SK-N-SH (cell line): ENCODE data around the gene GPR63. TPM values are rescaled to one million over a fixed set of nuclear protein-coding genes. Genes with fewer than 3 reads are reported as not detected.

Experiments
- CTCF ChIA-PET: fragments of 300-600, 350-600 bp; formaldehyde crosslinking; extraction: SDS; loops from one replicate; lab custom pipeline; 2021; lab: Yijun Ruan, JAX
- POLR2A ChIA-PET: fragments of 350-600 bp; sonication (Branson Sonifier 250); formaldehyde crosslinking; extraction: SDS; loops from one replicate; lab custom pipeline; 2020; ENCODE audit warnings: antibody characterized with exemption, inconsistent platforms; lab: Yijun Ruan, JAX
- DNase-seq: peaks from one replicate; pipeline ENCODE4 v3.0.0; 2012
- H2AFZ ChIP-seq: fragments of 200-600 bp; sonication (generic); 2 replicates; pipeline ENCODE4 v1.8.1; 2016; ENCODE audit warnings: antibody characterized with exemption, mild to moderate bottlenecking, low read depth
- H3F3A ChIP-seq: fragments of 200-600 bp; sonication (generic); replicated peaks from 2 replicates; pipeline ENCODE3; 2016; ENCODE audit warnings: antibody characterized with exemption, mild to moderate bottlenecking; ENCODE audit not compliant: insufficient read depth
- H3K27ac ChIP-seq, 2 experiments: fragments of 200-500 bp in 1 of 2; fragments of 200-600 bp in 1 of 2; sonication (Bioruptor generic) in 1 of 2; sonication (generic), shearing (Covaris generic) in 1 of 2; 2 replicates each; pipeline versions ENCODE4 v1.5.1 to v1.6.1; 2014 to 2016; ENCODE audit warnings: low read depth in 2 of 2, inconsistent platforms in 1 of 2, low read length in 1 of 2, mild to moderate bottlenecking in 1 of 2, mixed read lengths in 1 of 2
- H3K27me3 ChIP-seq: fragments of 200-600 bp; sonication (generic), shearing (Covaris generic); 2 replicates; pipeline ENCODE4 v1.6.1; 2016; ENCODE audit warnings: mixed run types; ENCODE audit not compliant: insufficient read depth
- H3K36me3 ChIP-seq, 2 experiments: fragments of 200-500 bp in 1 of 2; fragments of 200-600 bp in 1 of 2; sonication (Bioruptor generic) in 1 of 2; sonication (generic) in 1 of 2; replicated peaks in 1 of 2; 2 replicates each; pipeline versions ENCODE3 to v1.5.1; 2014 to 2016; ENCODE audit warnings: low read length in 1 of 2, mild to moderate bottlenecking in 1 of 2; ENCODE audit not compliant: insufficient read depth in 2 of 2, control insufficient read depth in 1 of 2
- H3K4me1 ChIP-seq, 2 experiments: fragments of 200-500 bp in 1 of 2; fragments of 200-600 bp in 1 of 2; sonication (Bioruptor generic) in 1 of 2; sonication (generic), shearing (Covaris generic) in 1 of 2; 2 replicates each; pipeline versions ENCODE4 v1.5.1 to v1.6.1; 2014 to 2016; ENCODE audit warnings: low read depth in 1 of 2, low read length in 1 of 2, mixed run types in 1 of 2; ENCODE audit not compliant: insufficient read depth in 2 of 2, control insufficient read depth in 1 of 2
- H3K4me2 ChIP-seq: fragments of 200-600 bp; sonication (generic), shearing (Covaris generic); 2 replicates; pipeline ENCODE4 v1.6.1; 2017; ENCODE audit warnings: mixed run types
- H3K4me3 ChIP-seq, 2 experiments: fragments of 200-500 bp in 1 of 2; fragments of 200-600 bp in 1 of 2; sonication (Bioruptor generic) in 1 of 2; sonication (generic), shearing (Covaris generic) in 1 of 2; 2 replicates each; pipeline versions ENCODE4 v1.5.1 to v1.8.1; 2014 to 2016; ENCODE audit warnings: low read depth in 2 of 2, inconsistent platforms in 1 of 2, low read length in 1 of 2, mild to moderate bottlenecking in 1 of 2, mixed read lengths in 1 of 2, moderate library complexity in 1 of 2
- H3K79me2 ChIP-seq: fragments of 200-600 bp; sonication (generic); 2 replicates; pipeline ENCODE4 v1.8.1; 2017; ENCODE audit warnings: mild to moderate bottlenecking; ENCODE audit not compliant: insufficient read depth
- H3K9ac ChIP-seq: fragments of 200-600 bp; sonication (generic); 2 replicates; pipeline ENCODE4 v1.6.1; 2017; ENCODE audit warnings: mixed run types
- H3K9me2 ChIP-seq: fragments of 200-600 bp; sonication (generic); 2 replicates; pipeline ENCODE4 v1.6.1; 2017; ENCODE audit warnings: mixed run types
- H3K9me3 ChIP-seq: fragments of 200-600 bp; sonication (generic); 2 replicates; pipeline ENCODE4 v1.6.1; 2017; ENCODE audit warnings: mixed run types, mild to moderate bottlenecking, moderate library complexity
- H4K20me1 ChIP-seq: fragments of 200-600 bp; sonication (generic); 2 replicates; pipeline ENCODE4 v1.6.1; 2017; ENCODE audit warnings: mild to moderate bottlenecking, mixed run types; ENCODE audit not compliant: insufficient read depth
- ELF1 ChIP-seq: IDR thresholded peaks from 2 replicates; pipeline ENCODE4 v1.4.0; 2012
- EP300 ChIP-seq, 2 experiments: IDR thresholded peaks; 2 replicates each; pipeline versions ENCODE4 v1.4.0 to v1.6.1; 2012; ENCODE audit warnings: borderline replicate concordance in 1 of 2, low read depth in 1 of 2, low read length in 1 of 2
- FOXM1 ChIP-seq: IDR thresholded peaks from 2 replicates; pipeline ENCODE4 v1.4.0; 2012; ENCODE audit warnings: low read depth, mild to moderate bottlenecking
- GABPA ChIP-seq: IDR thresholded peaks from 2 replicates; pipeline ENCODE4 v1.4.0; 2012; ENCODE audit warnings: low read depth, mild to moderate bottlenecking
- GATA2 ChIP-seq: sonication (generic); formaldehyde crosslinking; IDR thresholded peaks from 2 replicates; pipeline ENCODE4 v1.5.0; 2020; ENCODE audit warnings: mild to moderate bottlenecking, missing genetic modification reagents
- JUND ChIP-seq: IDR thresholded peaks from 2 replicates; pipeline ENCODE4 v1.4.0; 2012
- NFIC ChIP-seq: IDR thresholded peaks from 2 replicates; pipeline ENCODE4 v1.4.0; 2012; ENCODE audit warnings: borderline replicate concordance
- REST ChIP-seq: IDR thresholded peaks from 2 replicates; pipeline ENCODE4 v1.6.1; 2012; ENCODE audit warnings: mild to moderate bottlenecking, low read depth, low read length, moderate library complexity
- SIN3A ChIP-seq: IDR thresholded peaks from 2 replicates; pipeline ENCODE4 v1.6.1; 2012; ENCODE audit warnings: low read depth, mild to moderate bottlenecking, low read length, moderate library complexity, borderline replicate concordance
- TAF1 ChIP-seq: IDR thresholded peaks from 2 replicates; pipeline ENCODE4 v1.6.1; 2012; ENCODE audit warnings: low read depth, mild to moderate bottlenecking, low read length, moderate library complexity, borderline replicate concordance
- TEAD4 ChIP-seq: IDR thresholded peaks from 2 replicates; pipeline ENCODE4 v1.4.0; 2012; ENCODE audit warnings: mild to moderate bottlenecking, borderline replicate concordance; ENCODE audit not compliant: insufficient read depth
- polyA plus RNA-seq, 3 experiments: library from polyadenylated mRNA; depleted of rRNA; stranded (reverse); fragments of >200 nt; gene quantifications; 2 replicates each; pipeline ENCODE4 v1.2.3, GENCODE V29; 2012
- TF ChIP-seq, protein P1 (sequence below): fragments of 200-600 bp; sonication (generic); IDR thresholded peaks from 2 replicates; pipeline ENCODE4 v1.6.1; 2017; ENCODE audit warnings: antibody characterized with exemption, mild to moderate bottlenecking, moderate library complexity
- TF ChIP-seq, protein P2 (sequence below): IDR thresholded peaks from 2 replicates; pipeline ENCODE4; 2012

The GPR63 gene
- polyA plus RNA-seq, 1 of the 3 experiments (the other 2 are of a cell fraction), result 0.53 TPM

DNA sequence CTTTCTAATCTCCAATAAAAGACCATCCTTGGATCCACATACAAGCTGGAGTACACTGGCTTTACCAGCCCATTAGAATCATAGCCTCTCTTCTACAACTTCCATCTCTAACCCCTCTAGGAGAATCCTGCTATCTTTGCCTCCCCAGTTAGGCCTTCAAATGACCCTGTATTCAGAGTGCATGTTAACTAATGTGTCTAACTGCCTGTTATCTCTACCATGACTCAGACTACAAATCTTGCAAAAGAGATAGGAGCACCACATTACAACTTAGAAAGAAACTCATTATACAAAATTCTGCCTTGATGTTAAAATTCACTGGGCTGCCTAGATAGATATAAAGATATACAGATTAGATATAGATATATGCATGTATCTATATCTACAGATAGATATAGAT is 28.2 kb downstream of the GPR63 start:
- H3K36me3 ChIP-seq, result no peaks in the 10 kb centered on the region
- POLR2A ChIA-PET, result no interaction called here

GRCh38 chr6:96803106-96803481 is 34.2 kb downstream of the GPR63 start:
- DNase-seq, result no peak
- no peaks in the 10 kb centered on the region for H3F3A ChIP-seq
- ChIA-PET POLR2A (no interaction called here), CTCF (no interaction called here)
- no peak overlapping the region for H3K4me2 ChIP-seq
- no peaks in the 10 kb centered on the region for H3K9me2 ChIP-seq
- no peaks in the 10 kb centered on the region for H3K9me3 ChIP-seq
- no peak overlapping the region for H3K4me3 ChIP-seq
- H2AFZ ChIP-seq, result no peak overlapping the region
- H3K27me3 ChIP-seq, result no peaks in the 10 kb centered on the region
- TF ChIP-seq JUND (no peak), GATA2 (CRISPR knock-in tag) (no peak), GABPA (no peak), FOXM1 (no peak), TEAD4 (no peak), NFIC (no peak)
- TF ChIP-seq, protein P1, sequence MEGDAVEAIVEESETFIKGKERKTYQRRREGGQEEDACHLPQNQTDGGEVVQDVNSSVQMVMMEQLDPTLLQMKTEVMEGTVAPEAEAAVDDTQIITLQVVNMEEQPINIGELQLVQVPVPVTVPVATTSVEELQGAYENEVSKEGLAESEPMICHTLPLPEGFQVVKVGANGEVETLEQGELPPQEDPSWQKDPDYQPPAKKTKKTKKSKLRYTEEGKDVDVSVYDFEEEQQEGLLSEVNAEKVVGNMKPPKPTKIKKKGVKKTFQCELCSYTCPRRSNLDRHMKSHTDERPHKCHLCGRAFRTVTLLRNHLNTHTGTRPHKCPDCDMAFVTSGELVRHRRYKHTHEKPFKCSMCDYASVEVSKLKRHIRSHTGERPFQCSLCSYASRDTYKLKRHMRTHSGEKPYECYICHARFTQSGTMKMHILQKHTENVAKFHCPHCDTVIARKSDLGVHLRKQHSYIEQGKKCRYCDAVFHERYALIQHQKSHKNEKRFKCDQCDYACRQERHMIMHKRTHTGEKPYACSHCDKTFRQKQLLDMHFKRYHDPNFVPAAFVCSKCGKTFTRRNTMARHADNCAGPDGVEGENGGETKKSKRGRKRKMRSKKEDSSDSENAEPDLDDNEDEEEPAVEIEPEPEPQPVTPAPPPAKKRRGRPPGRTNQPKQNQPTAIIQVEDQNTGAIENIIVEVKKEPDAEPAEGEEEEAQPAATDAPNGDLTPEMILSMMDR, result no peak
- TF ChIP-seq, protein P2, sequence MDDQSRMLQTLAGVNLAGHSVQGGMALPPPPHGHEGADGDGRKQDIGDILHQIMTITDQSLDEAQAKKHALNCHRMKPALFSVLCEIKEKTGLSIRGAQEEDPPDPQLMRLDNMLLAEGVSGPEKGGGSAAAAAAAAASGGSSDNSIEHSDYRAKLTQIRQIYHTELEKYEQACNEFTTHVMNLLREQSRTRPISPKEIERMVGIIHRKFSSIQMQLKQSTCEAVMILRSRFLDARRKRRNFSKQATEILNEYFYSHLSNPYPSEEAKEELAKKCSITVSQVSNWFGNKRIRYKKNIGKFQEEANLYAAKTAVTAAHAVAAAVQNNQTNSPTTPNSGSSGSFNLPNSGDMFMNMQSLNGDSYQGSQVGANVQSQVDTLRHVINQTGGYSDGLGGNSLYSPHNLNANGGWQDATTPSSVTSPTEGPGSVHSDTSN, result no peak
- no peaks in the 10 kb centered on the region for H3K4me1 ChIP-seq
- no peak overlapping the region for H3K27ac ChIP-seq
- no peak overlapping the region for H3K9ac ChIP-seq
- no peaks in the 10 kb centered on the region for H3K79me2 ChIP-seq
- H3K36me3 ChIP-seq, result no peaks in the 10 kb centered on the region
- H4K20me1 ChIP-seq, result no peaks in the 10 kb centered on the region

More for the DNA sequence above, 28.2 kb downstream of the GPR63 start:
- DNase-seq, result no peak
- Histone ChIP-seq H3K9me2 (no peaks in the 10 kb centered on the region), H3K4me2 (no peak overlapping the region)
- TF ChIP-seq TAF1, result no peak
- no peak for TF ChIP-seq SIN3A
- TF ChIP-seq, protein P1, result no peak
- TF ChIP-seq EP300 (IDR thresholded peaks at IDR 0.05; ENCODE audit: borderline replicate concordance in 1 of 2, low read depth in 1 of 2, low read length in 1 of 2), result no peak
- TF ChIP-seq ELF1, result no peak
- TF ChIP-seq REST, result no peak
- TF ChIP-seq TEAD4, result no peak
- TF ChIP-seq, all 33 proteins: peak for 0
- Histone ChIP-seq H3K4me1 (no peaks in the 10 kb centered on the region; a peak in 2 of 4 replicates), H3K4me3 (no peak overlapping the region), H3K27ac (no peak overlapping the region), H3K27me3 (no peaks in the 10 kb centered on the region), H3K9ac (no peak overlapping the region), H4K20me1 (no peaks in the 10 kb centered on the region), H3K79me2 (no peaks in the 10 kb centered on the region), H2AFZ (no peak overlapping the region), H3K9me3 (no peaks in the 10 kb centered on the region), H3F3A (peaks cover 3% of the 10 kb centered on the region)
- CTCF ChIA-PET, result no interaction called here
